GM21515 (cell line): Measurements from ENCODE around the gene NDST3.

ENCODE experiments used
- ATAC-seq: cut with Tn5 transposase; IDR thresholded peaks from one replicate; pipeline ENCODE4 v1.9.1; 2021; ENCODE audit not compliant: unreplicated experiment

The NDST3 gene

DNA sequence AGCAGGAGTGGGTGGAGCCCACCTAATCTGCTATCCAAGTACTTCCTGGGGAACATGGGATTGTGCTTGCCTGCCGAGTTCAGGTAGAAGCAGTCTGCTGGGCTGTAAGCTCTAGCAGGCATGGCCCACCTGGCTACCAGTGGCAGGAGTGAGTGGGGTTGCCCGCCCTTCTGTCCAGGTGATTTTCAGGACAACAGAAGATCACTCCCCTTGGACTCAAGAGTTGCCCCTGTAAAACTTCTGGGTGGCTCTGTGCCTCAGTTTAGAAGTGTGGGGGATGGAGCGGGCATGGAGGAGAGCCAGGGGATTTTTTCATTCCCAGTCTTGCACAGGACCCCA lies 43.5 kb downstream of the NDST3 start:
- no peak for ATAC-seq

GRCh38 chr4:118081434-118081833 lies 47.1 kb downstream of the NDST3 start:
- ATAC-seq, result no peak

GRCh38 chr4:118082182-118082581 lies 47.9 kb downstream of the NDST3 start:
- no peak for ATAC-seq

DNA sequence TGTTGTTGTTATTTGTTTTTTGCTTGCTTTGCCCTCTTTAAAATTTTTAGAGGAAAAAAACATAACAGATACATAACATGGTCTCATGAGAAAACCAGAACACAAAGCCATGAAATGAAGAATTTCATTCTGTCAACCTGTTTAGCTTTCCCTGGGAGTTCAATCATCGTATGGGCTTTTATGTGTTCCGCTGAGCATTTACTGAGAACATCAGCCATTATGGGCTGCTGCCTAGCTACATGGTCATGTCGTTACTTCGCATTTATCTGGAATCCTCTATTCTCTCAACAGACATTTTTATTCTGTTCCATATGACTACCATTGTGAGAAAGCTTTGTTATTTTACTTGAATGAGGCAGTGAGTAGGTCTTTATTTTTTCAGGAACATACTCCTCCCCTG lies 51.4 kb downstream of the NDST3 start:
- no peak for ATAC-seq

DNA sequence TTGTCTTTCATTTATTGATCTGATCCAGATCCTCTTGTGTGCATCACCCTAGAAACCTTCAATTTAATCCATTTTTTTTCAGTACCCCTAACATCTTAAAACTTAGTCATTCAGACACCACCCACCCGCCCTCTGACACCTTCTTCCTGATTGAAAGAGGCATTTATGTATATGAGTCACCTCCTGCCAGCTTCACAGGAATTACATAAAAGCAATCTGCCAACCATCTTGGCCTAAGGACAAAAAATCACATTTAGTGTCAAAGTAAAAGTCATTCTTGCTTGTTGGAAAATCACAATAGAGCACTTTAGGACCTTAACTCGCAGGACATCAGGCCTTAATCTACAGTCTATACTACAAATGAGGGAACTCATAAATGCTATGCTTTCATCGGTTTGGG lies 52.1 kb downstream of the NDST3 start:
- no peak for ATAC-seq

DNA sequence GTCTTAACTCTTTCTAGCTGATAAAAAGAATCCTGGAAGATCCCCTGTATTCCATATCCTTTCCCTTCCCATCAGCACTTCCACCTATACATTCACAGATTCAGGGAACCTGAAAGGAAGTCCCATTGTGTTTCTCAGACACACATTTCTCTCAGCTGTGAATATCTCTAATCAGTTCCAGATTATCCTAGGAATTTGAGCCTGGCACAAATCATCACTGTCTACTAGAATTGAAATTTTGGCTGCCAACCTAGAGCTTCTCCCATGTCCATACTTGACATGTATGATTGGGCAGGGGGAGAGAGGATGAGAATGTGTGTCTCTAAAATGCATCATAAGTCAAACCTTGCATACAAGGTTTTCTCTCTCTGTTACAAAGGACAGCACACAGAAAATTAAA lies 53.1 kb downstream of the NDST3 start:
- ATAC-seq, result no peak

DNA sequence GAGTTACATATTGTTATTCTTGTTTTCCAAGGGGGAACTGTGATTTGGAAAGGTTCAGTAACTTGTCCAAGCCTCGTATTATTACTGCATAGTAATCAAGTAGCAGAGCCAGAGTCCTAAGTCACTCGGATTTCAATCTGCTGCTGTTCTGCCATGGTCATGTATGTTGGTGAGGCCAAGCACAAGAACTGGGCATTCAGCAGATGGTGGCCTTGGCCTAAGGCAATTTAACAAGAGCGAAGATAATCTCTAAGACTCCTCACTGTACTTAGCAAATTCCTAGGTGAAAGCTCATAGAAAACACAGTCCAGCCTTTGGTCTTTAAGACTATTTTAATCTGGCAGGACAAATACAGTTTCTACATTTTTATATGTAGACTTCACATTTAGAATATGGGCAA lies 64.8 kb downstream of the NDST3 start:
- ATAC-seq, result no peak

DNA sequence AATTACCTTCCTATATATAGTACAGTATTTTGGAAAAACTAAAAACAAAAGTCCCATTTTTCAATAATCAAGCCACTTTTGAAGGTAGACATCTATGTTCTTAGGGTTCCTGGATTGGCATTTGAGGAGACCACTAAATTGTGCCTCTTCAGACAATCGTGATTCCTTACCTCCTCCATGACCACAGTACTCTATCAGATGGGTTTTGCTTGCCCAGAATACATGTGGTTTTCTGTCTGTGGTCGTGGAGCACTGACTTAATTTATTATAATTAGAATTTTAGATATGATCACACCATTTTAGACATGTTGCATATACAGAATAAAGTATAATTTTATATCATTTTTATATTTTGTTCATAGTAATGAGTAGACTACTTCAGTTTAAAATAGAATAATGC lies 67.9 kb downstream of the NDST3 start:
- ATAC-seq, result no peak

DNA sequence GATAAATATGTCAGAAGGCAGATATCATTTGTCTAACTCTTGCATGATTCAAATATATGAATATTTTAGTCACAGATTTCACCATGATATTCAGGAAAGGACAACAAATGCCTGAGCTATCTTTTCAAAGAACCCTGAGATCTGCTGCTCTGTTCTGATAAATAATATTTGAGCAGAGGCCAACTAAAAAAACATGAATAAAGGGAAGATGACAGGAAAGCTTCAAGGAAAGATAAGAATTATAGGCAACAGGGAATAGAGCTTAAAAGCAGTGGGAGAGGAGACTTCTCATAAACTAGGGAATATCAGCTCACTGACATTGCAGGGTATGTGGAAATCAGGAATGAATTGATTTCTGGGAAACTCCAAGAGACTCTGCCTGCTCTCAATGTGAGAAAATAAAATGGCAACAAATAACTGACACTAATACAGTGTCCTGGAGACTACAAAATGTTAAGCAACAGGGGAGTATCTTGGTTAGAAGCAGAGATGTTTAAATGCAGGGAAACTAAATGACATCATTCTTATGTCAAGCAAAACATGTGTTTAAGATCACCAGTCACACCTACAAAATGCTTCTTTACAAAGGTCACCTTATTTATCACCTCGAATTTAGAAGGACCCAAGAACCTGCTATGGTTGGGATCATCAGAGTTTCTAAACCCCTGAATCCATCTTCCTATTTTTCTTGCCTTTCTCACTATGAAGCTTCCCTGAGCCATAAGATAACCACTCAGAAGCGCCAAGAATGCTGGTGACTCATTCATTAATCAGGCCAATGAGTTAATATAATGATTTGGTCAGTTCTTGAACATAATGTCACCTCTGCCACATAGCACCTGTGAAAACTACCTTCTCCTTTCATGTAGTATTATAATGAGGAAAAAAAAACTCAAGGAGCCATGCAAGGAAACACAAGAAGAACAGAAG lies 78.1 kb downstream of the NDST3 start:
- ATAC-seq, result no peak

- ATAC-seq, result peak; percentile 74
Measured at GRCh38 chr4:118113220-118113619, 78.9 kb downstream of the NDST3 start.

- ATAC-seq, result no peak
Measured at GRCh38 chr4:118114720-118115119, 80.4 kb downstream of the NDST3 start.

DNA sequence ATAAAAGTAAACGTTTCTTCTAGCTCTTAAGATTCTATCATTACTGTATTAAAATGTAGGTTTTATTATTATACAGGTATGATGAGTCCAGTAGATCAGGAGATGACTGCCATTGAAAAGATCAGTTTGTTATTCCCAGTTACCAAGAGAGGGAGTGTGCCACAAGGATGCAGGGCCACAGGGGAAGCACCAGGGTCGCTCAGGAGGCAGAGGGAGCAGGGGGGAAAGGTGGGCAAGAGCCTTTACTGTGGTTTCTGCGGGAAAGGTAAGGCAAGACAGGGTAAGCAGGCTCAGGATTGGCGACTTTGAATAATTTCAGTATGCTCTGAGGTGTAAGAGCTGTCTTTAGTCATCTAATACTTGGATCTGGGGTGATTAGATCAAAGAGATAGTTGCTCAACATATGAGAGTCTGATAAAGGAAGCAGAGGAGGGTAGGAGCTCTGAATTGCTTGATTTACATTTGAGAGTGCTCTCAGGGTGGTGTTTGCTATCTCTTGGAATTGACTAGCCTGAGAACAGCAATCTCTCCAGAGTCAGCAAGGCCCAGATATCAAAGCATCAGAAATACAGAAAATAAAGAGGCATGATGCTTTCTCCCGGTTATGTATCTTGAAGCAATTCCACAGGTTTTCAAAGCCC lies 86.0 kb downstream of the NDST3 start:
- no peak for ATAC-seq

DNA sequence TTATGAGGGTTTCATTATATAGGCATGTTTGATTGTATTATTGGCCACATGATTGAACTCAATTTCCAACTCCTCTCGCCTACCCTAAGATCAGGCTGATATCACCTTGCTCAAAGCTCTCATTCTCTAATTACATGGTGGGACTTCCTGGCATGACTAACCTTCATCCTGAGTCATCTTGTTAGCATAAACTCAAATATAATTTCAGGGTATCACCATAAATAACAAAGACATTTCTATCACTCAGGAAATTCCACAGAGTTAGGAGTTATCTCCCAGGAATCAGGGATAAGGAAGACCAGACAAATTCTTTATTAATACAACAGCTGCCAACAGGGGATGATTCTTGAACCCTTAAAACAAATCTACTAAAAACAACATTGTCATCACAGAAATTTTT lies 90.7 kb downstream of the NDST3 start:
- no peak for ATAC-seq

DNA sequence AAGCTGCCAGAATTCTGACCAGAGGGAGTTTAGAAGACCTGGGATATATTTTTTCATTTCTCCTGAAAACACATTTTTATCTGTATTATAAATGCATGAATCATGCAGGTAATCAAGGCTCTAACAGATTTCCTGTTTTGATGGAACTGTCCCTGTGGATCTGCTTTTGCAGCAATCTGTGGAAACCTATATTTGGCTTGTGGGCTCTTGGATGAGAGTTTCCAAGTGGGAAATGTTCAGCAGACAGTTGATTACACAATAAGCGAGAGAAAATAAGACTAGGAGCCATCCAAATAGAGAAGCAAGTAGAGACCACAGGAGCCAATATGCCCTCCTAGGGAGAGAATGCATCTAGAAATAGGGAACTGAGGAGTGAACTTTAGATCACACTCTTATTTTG lies 105.0 kb downstream of the NDST3 start:
- no peak for ATAC-seq

DNA sequence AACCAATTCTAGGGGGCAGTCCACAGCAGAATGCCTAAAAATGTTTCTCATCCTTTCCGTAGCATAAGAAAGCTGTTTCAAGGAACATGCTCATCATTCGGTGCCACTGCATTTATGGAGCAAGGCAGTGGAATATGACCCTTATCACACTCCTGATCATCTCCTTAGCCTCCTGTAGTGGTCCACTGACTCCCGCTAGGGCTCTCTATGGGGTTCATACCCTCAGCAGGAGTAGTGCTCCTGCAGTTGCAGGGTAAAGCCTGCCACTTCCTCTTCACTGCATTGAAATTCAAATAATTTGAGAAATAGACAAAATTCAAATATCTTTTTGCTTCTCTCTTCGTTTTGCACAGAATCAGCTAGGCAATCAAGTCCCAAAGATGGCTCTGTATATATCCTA lies 107.0 kb downstream of the NDST3 start:
- ATAC-seq, result no peak

DNA sequence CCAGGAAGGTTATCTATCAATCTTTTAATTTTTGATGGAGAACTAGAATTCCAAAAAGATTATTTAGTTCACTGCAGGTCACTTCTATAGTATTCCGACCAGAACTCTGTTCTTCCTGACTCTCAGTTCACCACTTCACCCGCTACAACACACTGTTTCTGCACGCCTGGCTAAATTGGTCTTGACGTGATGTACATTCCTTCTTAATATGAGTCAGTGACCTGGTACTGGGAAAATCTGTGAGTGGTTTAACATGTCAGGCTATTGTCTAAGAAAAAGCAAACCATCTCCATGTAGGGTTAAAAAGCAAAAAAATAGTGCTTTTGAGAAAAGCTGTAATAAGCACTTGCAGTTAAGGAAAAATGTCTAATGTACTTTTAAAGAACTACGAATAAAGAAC lies 120.4 kb downstream of the NDST3 start:
- no peak for ATAC-seq

GRCh38 chr4:118155516-118155915 lies 121.2 kb downstream of the NDST3 start:
- ATAC-seq, result no peak

DNA sequence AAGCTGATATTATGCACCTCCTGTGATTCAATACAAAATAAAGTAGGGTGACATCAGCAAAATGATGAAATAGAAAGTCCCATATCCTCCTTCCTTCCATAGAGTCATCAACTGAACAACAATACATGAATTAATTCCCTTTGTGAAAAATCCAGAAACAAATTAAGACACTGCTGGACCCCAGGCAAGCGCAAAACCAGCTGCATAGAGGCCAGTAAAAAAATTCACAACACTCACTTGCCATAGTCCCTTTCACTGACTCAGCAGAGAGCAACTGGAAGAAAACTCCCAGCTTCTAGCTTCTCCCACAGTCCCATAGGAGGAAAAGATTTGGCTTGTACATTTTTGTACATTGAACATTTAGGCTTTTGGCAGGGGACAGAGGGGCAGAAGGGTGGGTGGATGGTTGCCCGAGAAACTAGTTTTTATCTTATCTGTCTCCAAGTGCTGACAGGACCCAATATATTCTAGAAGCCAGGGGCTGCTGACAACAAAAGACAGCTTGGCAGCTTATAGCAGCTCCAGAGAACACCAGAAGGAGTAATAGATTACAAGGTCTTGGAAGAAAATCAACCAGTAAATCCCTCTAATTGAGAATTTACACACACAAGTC lies 124.6 kb downstream of the NDST3 start:
- ATAC-seq, result no peak

DNA sequence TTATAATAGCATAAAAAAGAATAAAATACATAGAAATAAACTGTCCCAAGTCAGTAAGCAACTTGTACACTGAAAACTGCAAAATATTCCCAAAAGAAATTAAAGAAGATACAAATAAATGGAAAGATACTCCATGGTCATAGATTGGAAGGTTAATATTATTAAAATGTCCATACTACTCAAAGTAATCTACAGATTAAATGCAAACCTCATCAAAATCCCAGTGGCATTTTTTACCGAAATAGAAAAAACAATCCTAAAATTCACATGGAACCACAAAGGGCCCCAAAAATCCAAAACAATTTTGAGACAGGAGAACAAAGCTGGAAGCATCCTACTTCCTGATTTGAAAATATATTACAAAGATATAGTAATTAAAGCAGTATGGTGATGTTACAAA lies 133.0 kb downstream of the NDST3 start:
- ATAC-seq, result no peak

GRCh38 chr4:118171381-118171780 lies 137.1 kb downstream of the NDST3 start:
- ATAC-seq, result no peak

DNA sequence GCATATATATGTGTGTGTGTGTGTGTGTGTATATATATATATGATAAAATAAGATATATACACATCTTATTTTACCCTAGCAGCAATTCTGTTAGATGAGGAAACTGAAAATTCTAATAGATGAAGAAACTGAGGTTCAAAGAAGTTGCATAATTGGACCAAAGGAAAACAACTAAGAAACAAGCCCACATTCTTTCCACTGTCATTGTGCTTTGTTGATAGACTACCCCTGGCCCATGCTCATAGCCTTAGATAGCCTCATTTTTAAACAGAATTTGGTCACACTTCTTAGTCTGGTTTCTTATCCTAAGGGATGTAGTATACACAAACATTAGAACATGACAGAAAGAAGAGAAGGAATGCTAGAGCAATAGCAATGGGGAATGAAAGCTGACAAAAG lies 138.8 kb downstream of the NDST3 start:
- ATAC-seq, result no peak
